Measurements from ENCODE around the gene ALOX15B. TPM values are rescaled to one million over a fixed set of nuclear protein-coding genes. Genes with fewer than 3 reads are reported as not detected.
A peak's percentile ranks its signal among the peaks of the same experiment; 100 is the strongest.

Gene ALOX15B
- total RNA-seq, 1 experiment from 2014 or later, result 0.30 TPM

GRCh38 chr17:8018436-8018835, 20.4 kb upstream of the ALOX15B start:
- Histone ChIP-seq H4K20me1 (ENCODE audit: insufficient read depth) (no peaks in the 10 kb centered on the region), H3K9me2 (ENCODE audit: insufficient read depth) (no peaks in the 10 kb centered on the region), H3K4me1 (ENCODE audit: control insufficient read depth in 1 of 2, insufficient read depth in 2 of 2, low read length in 2 of 2) (peaks cover 8 to 45% of the 10 kb centered on the region in 2 experiments; a peak in 3 of 4 replicates), H3K9me3 (ENCODE audit: control insufficient read depth in 1 of 2, insufficient read depth in 1 of 2, low read depth in 1 of 2, low read length in 2 of 2) (no peaks in the 10 kb centered on the region), H3K4me3 (replicated peaks in 1 of 2; ENCODE audit: low read depth in 1 of 2, low read length in 2 of 2) (no peak overlapping the region), H3K4me2 (ENCODE audit: low read length) (peak overlapping the region; percentile 98; the same call in 1 of the 2 replicates), H2AFZ (ENCODE audit: low read depth, low read length, poor library complexity, severe bottlenecking) (no peak overlapping the region), H3K36me3 (ENCODE audit: control insufficient read depth in 1 of 2, insufficient read depth in 2 of 2, low read length in 2 of 2) (no peaks in the 10 kb centered on the region), H3K27me3 (ENCODE audit: insufficient read depth, low read length) (no peaks in the 10 kb centered on the region), H3K79me2 (ENCODE audit: insufficient read depth, low read length) (no peaks in the 10 kb centered on the region), H3K9ac (ENCODE audit: low read length) (no peak overlapping the region), H3K27ac (ENCODE audit: low read depth, low read length) (no peak overlapping the region)
- no TSS peak for BruUV-seq (replicated peaks)
- RAD21 ChIA-PET (ENCODE audit: low non-redundant PET in 1 of 2, low total read pairs in 2 of 2, uncharacterized antibody in 2 of 2, unreplicated experiment in 2 of 2), result interaction anchor here in 1 of 2 experiments (1.2 kb wide), 1 partner anchor 101 kb away, joined by 3 read pairs; no protein-coding TSS in a partner anchor
- POLR2A ChIA-PET, result no interaction called here
- ATAC-seq (no peak), DNase-seq (ENCODE audit: low read depth, low spot score) (no peak)
- TF ChIP-seq POLR2A (IDR thresholded peaks at IDR 0.05; ENCODE audit: borderline replicate concordance, extremely low read depth, insufficient read depth, insufficient read length) (no peak), SRF (IDR thresholded peaks at IDR 0.05; ENCODE audit: low read depth) (no peak), EZH2phosphoT487 (IDR thresholded peaks at IDR 0.05; ENCODE audit: borderline replicate concordance) (no peak), FOSL1 (IDR thresholded peaks at IDR 0.05; ENCODE audit: low read depth) (no peak), POLR2AphosphoS5 (IDR thresholded peaks at IDR 0.05; ENCODE audit: low read depth, low read length) (no peak), ZNF274 (IDR thresholded peaks at IDR 0.05; ENCODE audit: low read depth, low read length) (no peak)
- intact Hi-C loops (cut with micrococcal nuclease), result no loop called here
- CTCF ChIA-PET, result interaction anchor here (1.2 to 3.6 kb wide), 7 partner anchors 14 to 42 kb away, joined by 4 to 28 read pairs (median 5); no protein-coding TSS in a partner anchor

- CTCF ChIA-PET, result interaction anchor here (1.5 to 3.6 kb wide), 3 partner anchors 16 to 38 kb away, joined by 4 to 28 read pairs (median 6); no protein-coding TSS in a partner anchor
- DNase-seq (ENCODE audit: low read depth, low spot score) (no peak), ATAC-seq (no peak)
- Histone ChIP-seq H3K4me3 (replicated peaks in 1 of 2; ENCODE audit: low read depth in 1 of 2, low read length in 2 of 2) (no peak overlapping the region), H2AFZ (ENCODE audit: low read depth, low read length, poor library complexity, severe bottlenecking) (no peak overlapping the region), H3K79me2 (ENCODE audit: insufficient read depth, low read length) (no peaks in the 10 kb centered on the region), H3K4me1 (ENCODE audit: control insufficient read depth in 1 of 2, insufficient read depth in 2 of 2, low read length in 2 of 2) (peaks cover 8 to 45% of the 10 kb centered on the region in 2 experiments; a peak in 3 of 4 replicates), H3K9me2 (ENCODE audit: insufficient read depth) (no peaks in the 10 kb centered on the region), H3K4me2 (ENCODE audit: low read length) (peak overlapping the region; percentile 56), H4K20me1 (ENCODE audit: insufficient read depth) (no peaks in the 10 kb centered on the region), H3K9ac (ENCODE audit: low read length) (peak overlapping the region; percentile 23; the same call in 1 of the 2 replicates), H3K27me3 (ENCODE audit: insufficient read depth, low read length) (no peaks in the 10 kb centered on the region), H3K27ac (ENCODE audit: low read depth, low read length) (no peak overlapping the region), H3K9me3 (ENCODE audit: control insufficient read depth in 1 of 2, insufficient read depth in 1 of 2, low read depth in 1 of 2, low read length in 2 of 2) (no peaks in the 10 kb centered on the region), H3K36me3 (ENCODE audit: control insufficient read depth in 1 of 2, insufficient read depth in 2 of 2, low read length in 2 of 2) (no peaks in the 10 kb centered on the region)
- BruUV-seq (replicated peaks), result no TSS peak
- POLR2A ChIA-PET, result no interaction called here
- intact Hi-C loops (cut with micrococcal nuclease), result no loop called here
- TF ChIP-seq ATF3 (IDR thresholded peaks at IDR 0.05) (no peak), EZH2 (IDR thresholded peaks at IDR 0.05) (no peak), EGR1 (IDR thresholded peaks at IDR 0.05; ENCODE audit: low read depth) (no peak), POLR2AphosphoS5 (IDR thresholded peaks at IDR 0.05; ENCODE audit: low read depth, low read length) (no peak), FOSL1 (IDR thresholded peaks at IDR 0.05; ENCODE audit: low read depth) (no peak), SIN3A (IDR thresholded peaks at IDR 0.05; ENCODE audit: low read depth) (no peak), CBX3 (IDR thresholded peaks at IDR 0.05; ENCODE audit: low read depth) (no peak), ZFX (IDR thresholded peaks at IDR 0.05) (no peak), JUND (IDR thresholded peaks at IDR 0.05) (no peak)
- RAD21 ChIA-PET (ENCODE audit: low non-redundant PET in 1 of 2, low total read pairs in 2 of 2, uncharacterized antibody in 2 of 2, unreplicated experiment in 2 of 2), result interaction anchor here in 1 of 2 experiments (1.2 kb wide), 1 partner anchor 100 kb away, joined by 3 read pairs; no protein-coding TSS in a partner anchor
Measured at GRCh38 chr17:8019166-8019565, 19.7 kb upstream of the ALOX15B start.

Data from HCT116 (cell line).